Astrocyte of the cerebellum (primary cell): ENCODE data around the gene CNNM3.

Source experiments
- DNase-seq: peaks from one replicate; pipeline ENCODE4 v3.0.0-alpha.2; 2011; ENCODE audit warnings: low read depth
- H3K4me3 ChIP-seq: 2 replicates; pipeline ENCODE4 v1.5.1; 2011; ENCODE audit warnings: mild to moderate bottlenecking, low read depth, low read length, moderate library complexity
- CTCF ChIP-seq: IDR thresholded peaks from 2 replicates; pipeline ENCODE4 v1.5.1; 2012; ENCODE audit warnings: low read length, low read depth, moderate library complexity, mild to moderate bottlenecking; ENCODE audit errors: missing control alignments
- in situ Hi-C: cut with HindIII; loops from 2 replicates; pipeline ENCODE4 v1.10.0; 2017; ENCODE audit warnings: low sequenced_read_pairs

Gene CNNM3

GRCh38 chr2:96839293-96839874, 23.3 kb downstream of the CNNM3 start:
- no peak for DNase-seq

DNA sequence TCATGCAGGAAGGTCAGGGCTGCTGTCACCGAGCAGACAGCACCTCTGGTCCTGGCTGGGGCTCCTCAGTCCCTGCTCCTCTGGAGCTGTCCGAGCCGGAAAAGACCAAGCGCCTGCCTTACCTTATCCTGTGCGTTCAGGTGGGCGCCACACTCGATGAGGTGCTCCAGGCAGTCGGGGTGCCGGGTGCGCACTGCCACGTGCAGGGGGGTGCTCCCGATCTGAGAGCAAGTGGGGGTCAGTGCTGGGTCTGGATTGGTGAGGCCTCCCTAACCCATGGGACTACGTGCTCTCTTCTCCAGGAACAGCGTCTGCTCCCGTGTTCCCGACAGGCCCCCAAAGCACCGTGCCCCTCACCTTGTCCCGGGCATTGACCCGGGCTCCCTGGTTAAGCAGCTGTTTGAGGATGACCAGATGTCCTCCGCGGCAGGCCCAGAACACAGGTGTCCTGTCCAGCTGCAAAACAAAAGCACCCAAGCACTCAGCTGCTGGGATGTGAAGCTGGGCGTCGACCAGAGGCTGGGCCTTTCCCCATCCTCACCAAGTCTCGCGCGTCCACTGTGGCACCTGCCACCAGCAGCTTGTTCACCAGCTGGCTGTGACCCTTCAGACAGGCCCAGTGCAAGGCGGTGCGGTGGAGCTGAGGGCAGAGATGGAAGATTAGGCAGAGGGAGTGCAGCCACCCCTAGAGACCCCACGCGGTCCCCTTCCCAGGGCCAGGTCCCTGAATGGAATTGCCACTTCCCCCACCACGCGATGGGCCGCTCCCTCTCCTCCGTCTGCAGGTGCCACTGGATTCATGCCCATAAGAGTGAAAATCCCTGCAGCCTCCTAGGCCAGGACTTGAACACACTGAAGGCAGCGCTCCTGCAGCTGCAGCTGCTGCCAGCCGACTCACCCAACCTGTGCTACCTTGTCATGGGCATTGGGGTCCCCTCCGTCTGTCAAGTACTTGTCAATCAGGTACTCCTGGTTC, 24.1 kb downstream of the CNNM3 start:
- DNase-seq, result no peak
- in situ Hi-C loops, result no loop called here
- TF ChIP-seq CTCF, result no peak
- no peak overlapping the region for H3K4me3 ChIP-seq

More at GRCh38 chr2:96839293-96839874, 23.3 kb downstream of the CNNM3 start:
- H3K4me3 ChIP-seq, result no peak overlapping the region
- TF ChIP-seq CTCF, result no peak
- in situ Hi-C loops, result no loop called here

- TF ChIP-seq CTCF, result no peak
- DNase-seq, result no peak
- no peak overlapping the region for H3K4me3 ChIP-seq
- in situ Hi-C loops, result no loop called here
These were observed 25.8 kb downstream of the CNNM3 start for GRCh38 chr2:96841701-96842495.

DNA sequence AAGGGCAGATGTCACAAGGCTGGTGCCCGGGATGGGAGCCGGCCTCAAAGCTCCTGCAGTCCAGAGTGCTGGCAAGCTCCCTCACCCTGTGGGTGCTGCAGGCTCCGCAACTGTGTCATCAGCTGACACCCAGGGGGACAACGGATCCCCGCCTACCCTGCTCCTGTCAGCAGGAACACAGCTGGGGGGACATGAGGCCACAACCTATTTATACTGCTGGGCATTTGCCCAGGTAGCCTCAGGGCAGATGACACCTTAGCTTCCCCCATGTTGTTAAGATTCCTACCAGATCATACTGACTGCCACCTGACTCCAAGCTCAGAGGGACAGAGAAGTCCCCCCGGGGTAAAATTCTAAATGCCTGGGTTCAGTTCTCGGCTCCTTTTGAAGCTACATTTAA, 26.5 kb downstream of the CNNM3 start:
- DNase-seq, result no peak
- no peak for TF ChIP-seq CTCF
- no peak overlapping the region for H3K4me3 ChIP-seq
- in situ Hi-C loops, result no loop called here

DNA sequence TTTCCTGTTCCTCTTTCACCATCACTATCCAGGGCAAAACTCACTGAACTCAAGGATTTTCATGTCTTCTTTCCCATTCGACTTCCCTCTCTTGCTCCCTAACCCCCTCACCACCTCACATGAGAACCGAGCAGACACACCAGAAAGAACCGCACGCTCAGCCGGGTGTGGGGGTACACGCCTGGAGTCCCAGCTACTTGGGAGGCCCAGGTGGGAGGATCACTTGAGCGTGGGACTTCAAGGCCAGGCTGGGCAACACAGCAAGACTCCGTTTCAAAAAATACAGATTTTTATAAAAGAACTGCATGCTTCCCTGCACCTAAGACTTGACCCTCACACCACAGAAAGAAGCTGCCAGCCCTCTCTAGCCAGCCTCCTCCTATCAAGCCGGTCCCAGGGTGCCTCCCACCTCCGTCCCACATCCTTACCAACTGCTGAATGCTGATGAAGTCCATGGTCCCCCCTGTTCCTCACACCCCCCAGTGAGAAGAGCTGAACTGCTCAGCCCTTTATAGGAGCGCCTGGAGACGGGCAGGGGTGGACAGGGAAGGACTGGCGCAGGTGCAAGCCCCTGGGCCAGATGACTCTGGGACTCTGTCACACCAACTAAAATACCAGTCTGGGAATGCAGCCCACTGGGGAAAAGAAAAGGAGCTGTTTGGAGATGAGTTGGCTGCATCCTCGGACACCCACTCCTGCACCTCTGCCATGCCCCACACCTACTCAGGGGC, 27.6 kb downstream of the CNNM3 start, which contains the start of gene ANKRD23:
Gene ANKRD23, minus strand, starts transcription at position 484 of the 731 bp plus-strand sequence. Its CDS starts 29 bp downstream, at position 455.
- no peak for TF ChIP-seq CTCF
- no peak for DNase-seq
- H3K4me3 ChIP-seq, result no peak within 1 kb of the TSS
- in situ Hi-C loops, result no loop called here
